CD14-positive monocyte (primary cell): ENCODE data around the gene PRRG1. TPM values are rescaled to one million over a fixed set of nuclear protein-coding genes. Genes with fewer than 3 reads are reported as not detected.

Source experiments
- DNase-seq, 3 donors: peaks; one replicate each; pipeline ENCODE4 v3.0.0-alpha.2; 2011 to 2022
- H2AFZ ChIP-seq: 2 replicates; pipeline ENCODE4 v1.6.0; 2012; ENCODE audit warnings: mild to moderate bottlenecking, low read depth, low read length, inconsistent platforms; ENCODE audit not compliant: insufficient read depth, poor library complexity, severe bottlenecking
- H3K27ac ChIP-seq, 2 donors: 1 replicate in 1 of 2; 2 replicates in 1 of 2; pipeline ENCODE4 v1.5.1; 2012 to 2013; ENCODE audit warnings: low read length in 2 of 2, control low read depth in 1 of 2, inconsistent platforms in 1 of 2, low read depth in 1 of 2, mild to moderate bottlenecking in 1 of 2
- H3K27me3 ChIP-seq, 2 donors: one replicate each; pipeline versions ENCODE4 v1.6.0 to v1.6.1; 2011 to 2013; ENCODE audit warnings: low read length in 2 of 2; ENCODE audit not compliant: control insufficient read depth in 2 of 2, insufficient read depth in 2 of 2
- H3K36me3 ChIP-seq, 2 donors: replicated peaks in 1 of 2; 1 replicate in 1 of 2; 2 replicates in 1 of 2; pipeline versions ENCODE4 v1.5.1 to v1.6.1; 2012 to 2013; ENCODE audit warnings: low read length in 2 of 2, control low read depth in 1 of 2, inconsistent platforms in 1 of 2, mild to moderate bottlenecking in 1 of 2; ENCODE audit not compliant: insufficient read depth in 2 of 2, control insufficient read depth in 1 of 2
- H3K4me1 ChIP-seq, 2 donors: 1 replicate in 1 of 2; 2 replicates in 1 of 2; pipeline versions ENCODE4 v1.5.1 to v1.6.1; 2012 to 2013; ENCODE audit warnings: low read length in 2 of 2, control low read depth in 1 of 2, inconsistent platforms in 1 of 2, mild to moderate bottlenecking in 1 of 2, moderate library complexity in 1 of 2; ENCODE audit not compliant: insufficient read depth in 2 of 2, control insufficient read depth in 1 of 2
- H3K4me2 ChIP-seq: replicated peaks from 2 replicates; pipeline ENCODE3; 2012; ENCODE audit warnings: low read length, moderate library complexity, mild to moderate bottlenecking; ENCODE audit not compliant: poor library complexity, severe bottlenecking; ENCODE audit errors: extremely low read depth
- H3K4me3 ChIP-seq, 3 experiments: fragments of 200-600 bp in 1 of 3; sonication (generic) in 1 of 3; replicated peaks in 1 of 3; 1 replicate in 2 of 3; 2 replicates in 1 of 3; pipeline ENCODE4 v1.5.1; 2011 to 2013; ENCODE audit warnings: low read length in 3 of 3, mild to moderate bottlenecking in 3 of 3, control low read depth in 2 of 3, low read depth in 2 of 3, inconsistent platforms in 1 of 3, moderate library complexity in 1 of 3
- H3K79me2 ChIP-seq: 2 replicates; pipeline ENCODE4 v1.6.0; 2012; ENCODE audit warnings: mild to moderate bottlenecking, control low read depth, inconsistent platforms, low read length, moderate library complexity; ENCODE audit not compliant: insufficient read depth
- H3K9ac ChIP-seq: 2 replicates; pipeline ENCODE4 v1.6.0; 2017; ENCODE audit warnings: low read length, mild to moderate bottlenecking; ENCODE audit not compliant: insufficient read depth, poor library complexity, severe bottlenecking
- H3K9me3 ChIP-seq, 2 donors: replicated peaks in 1 of 2; 1 replicate in 1 of 2; 2 replicates in 1 of 2; pipeline versions ENCODE4 v1.5.1 to v1.6.1; 2012 to 2013; ENCODE audit warnings: low read length in 2 of 2, control low read depth in 1 of 2; ENCODE audit not compliant: control insufficient read depth in 1 of 2, insufficient read depth in 1 of 2
- H4K20me1 ChIP-seq: 2 replicates; pipeline ENCODE4 v1.6.0; 2012; ENCODE audit warnings: mild to moderate bottlenecking, low read length, control low read depth, moderate library complexity; ENCODE audit not compliant: insufficient read depth
- H3K27ac Mint-ChIP-seq, 7 donors: one replicate each; pipeline ENCODE4 v1.8.0; 2020; ENCODE audit warnings: mild to moderate bottlenecking in 7 of 7, mixed read lengths in 7 of 7, moderate library complexity in 6 of 7, inconsistent platforms in 2 of 7
- H3K27me3 Mint-ChIP-seq, 3 donors: one replicate each; pipeline ENCODE4 v1.8.0; 2021 to 2022; ENCODE audit warnings: low read depth in 3 of 3, mild to moderate bottlenecking in 3 of 3, mixed read lengths in 3 of 3, moderate library complexity in 3 of 3, inconsistent platforms in 1 of 3
- H3K36me3 Mint-ChIP-seq, 2 donors: one replicate each; pipeline ENCODE4 v1.8.0; 2020; ENCODE audit warnings: mixed read lengths in 2 of 2, inconsistent platforms in 1 of 2, mild to moderate bottlenecking in 1 of 2
- H3K4me1 Mint-ChIP-seq: one replicate; pipeline ENCODE4 v1.8.0; 2020; ENCODE audit warnings: mild to moderate bottlenecking, mixed read lengths
- H3K4me3 Mint-ChIP-seq, 2 donors: one replicate each; pipeline ENCODE4 v1.8.0; 2020; ENCODE audit warnings: mild to moderate bottlenecking in 2 of 2, mixed read lengths in 2 of 2, moderate library complexity in 1 of 2
- H3K9me3 Mint-ChIP-seq, 7 donors: one replicate each; pipeline ENCODE4 v1.8.0; 2020 to 2022; ENCODE audit warnings: mixed read lengths in 7 of 7, mild to moderate bottlenecking in 6 of 7, moderate library complexity in 6 of 7, inconsistent platforms in 2 of 7
- CTCF ChIP-seq: fragments of 200-600 bp; IDR thresholded peaks from one replicate; pipeline ENCODE4 v1.8.0; 2022; ENCODE audit warnings: antibody characterized with exemption, mild to moderate bottlenecking
- WGBS: methylation state at CpG from one replicate; pipeline ENCODE4 v1.1.5; 2013; ENCODE audit warnings: missing lambda C conversion rate; ENCODE audit not compliant: insufficient coverage; 5-methylcytosine and 5-hydroxymethylcytosine counted together
- intact Hi-C, 2 donors: fragments of 100-400 bp; cut with micrococcal nuclease; formaldehyde crosslinking; loops; one replicate each; pipeline versions ENCODE4 v1.15.0 to v1.15.1; 2023
- polyA plus RNA-seq, 3 donors: library from polyadenylated mRNA; depleted of rRNA in 1 of 3; unstranded in 2 of 3; stranded (reverse) in 1 of 3; fragments of 300-500 nt in 2 of 3; fragments of >200 nt in 1 of 3; fragmentation: Illumina TruSeq in 2 of 3; gene quantifications; 1 replicate in 2 of 3; 2 replicates in 1 of 3; pipeline ENCODE4 v1.2.3, GENCODE V29; 2012 to 2021

Gene PRRG1
- polyA plus RNA-seq, 3 donors = 0.04 to 0.39 (median 0.14) TPM

- no peaks in the 10 kb centered on the region for H3K27me3 Mint-ChIP-seq
- H3K27ac Mint-ChIP-seq = no peak overlapping the region
- Histone ChIP-seq H3K4me3 (no peak overlapping the region), H3K9ac (no peak overlapping the region), H3K36me3 (no peaks in the 10 kb centered on the region), H3K4me1 (no peaks in the 10 kb centered on the region), H2AFZ (no peak overlapping the region), H3K27ac (no peak overlapping the region), H3K79me2 (no peaks in the 10 kb centered on the region), H3K4me2 (no peak overlapping the region), H3K27me3 (no peaks in the 10 kb centered on the region), H4K20me1 (no peaks in the 10 kb centered on the region), H3K9me3 (no peaks in the 10 kb centered on the region)
- TF ChIP-seq CTCF = no peak
- DNase-seq = no peak
- H3K36me3 Mint-ChIP-seq = no peaks in the 10 kb centered on the region
- no peaks in the 10 kb centered on the region for H3K4me1 Mint-ChIP-seq
- H3K9me3 Mint-ChIP-seq = peaks cover 0 to 2% (median 0%) of the 10 kb centered on the region in 7 donors
- intact Hi-C loops = no loop called here
- WGBS = 38% methylated on average over 1 of the region's 2 CpGs
- no peak overlapping the region for H3K4me3 Mint-ChIP-seq
Observed at GRCh38 chrX:37409278-37409677, 60.1 kb downstream of the PRRG1 start.

GRCh38 chrX:37420185-37420584 lies 71.0 kb downstream of the PRRG1 start:
- Histone ChIP-seq H3K9me3 (no peaks in the 10 kb centered on the region), H3K4me1 (no peaks in the 10 kb centered on the region), H3K79me2 (no peaks in the 10 kb centered on the region), H3K27ac (no peak overlapping the region), H4K20me1 (no peaks in the 10 kb centered on the region), H3K4me2 (no peak overlapping the region), H3K9ac (no peak overlapping the region), H2AFZ (no peak overlapping the region), H3K4me3 (no peak overlapping the region), H3K36me3 (no peaks in the 10 kb centered on the region), H3K27me3 (no peaks in the 10 kb centered on the region)
- Mint-ChIP-seq H3K9me3 (peaks cover 0 to 3% (median 0%) of the 10 kb centered on the region in 7 donors), H3K4me3 (no peak overlapping the region), H3K36me3 (no peaks in the 10 kb centered on the region), H3K27me3 (no peaks in the 10 kb centered on the region), H3K4me1 (no peaks in the 10 kb centered on the region), H3K27ac (no peak overlapping the region)
- no peak for DNase-seq
- intact Hi-C loops = no loop called here
- no peak for TF ChIP-seq CTCF
